Measurements from ENCODE around the gene ZNF516.

DNA sequence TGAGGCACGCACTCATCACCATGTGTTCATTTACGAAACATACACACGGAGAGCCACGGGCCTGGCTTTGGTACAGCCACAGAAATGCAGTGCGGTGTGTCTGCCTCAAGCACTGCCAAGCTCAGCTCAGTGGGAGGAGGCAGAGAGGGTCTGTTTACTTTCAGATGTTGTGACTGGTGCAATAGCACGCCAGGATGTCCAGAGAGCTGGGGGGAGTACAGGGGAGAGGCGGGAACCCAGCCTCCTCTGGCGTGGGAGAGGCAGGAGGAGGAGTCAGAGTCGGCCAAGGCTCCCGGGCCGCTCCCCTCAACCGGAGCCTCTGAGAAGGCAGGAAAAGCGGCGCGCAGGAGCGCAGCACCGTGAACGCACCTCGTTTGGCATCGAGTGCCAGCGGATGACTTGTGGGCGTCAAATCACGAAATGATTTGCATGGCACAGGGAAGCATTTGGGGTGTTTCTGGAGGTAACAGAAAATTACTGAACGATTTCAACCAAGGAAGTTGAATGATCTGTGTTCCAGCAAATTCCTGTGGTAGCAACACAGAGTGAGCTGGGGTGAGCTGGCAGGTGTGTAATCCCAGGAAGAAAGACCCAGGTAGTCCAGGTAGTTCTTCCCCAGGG lies 143.0 kb downstream of the ZNF516 start:
- TF ChIP-seq, protein P1, sequence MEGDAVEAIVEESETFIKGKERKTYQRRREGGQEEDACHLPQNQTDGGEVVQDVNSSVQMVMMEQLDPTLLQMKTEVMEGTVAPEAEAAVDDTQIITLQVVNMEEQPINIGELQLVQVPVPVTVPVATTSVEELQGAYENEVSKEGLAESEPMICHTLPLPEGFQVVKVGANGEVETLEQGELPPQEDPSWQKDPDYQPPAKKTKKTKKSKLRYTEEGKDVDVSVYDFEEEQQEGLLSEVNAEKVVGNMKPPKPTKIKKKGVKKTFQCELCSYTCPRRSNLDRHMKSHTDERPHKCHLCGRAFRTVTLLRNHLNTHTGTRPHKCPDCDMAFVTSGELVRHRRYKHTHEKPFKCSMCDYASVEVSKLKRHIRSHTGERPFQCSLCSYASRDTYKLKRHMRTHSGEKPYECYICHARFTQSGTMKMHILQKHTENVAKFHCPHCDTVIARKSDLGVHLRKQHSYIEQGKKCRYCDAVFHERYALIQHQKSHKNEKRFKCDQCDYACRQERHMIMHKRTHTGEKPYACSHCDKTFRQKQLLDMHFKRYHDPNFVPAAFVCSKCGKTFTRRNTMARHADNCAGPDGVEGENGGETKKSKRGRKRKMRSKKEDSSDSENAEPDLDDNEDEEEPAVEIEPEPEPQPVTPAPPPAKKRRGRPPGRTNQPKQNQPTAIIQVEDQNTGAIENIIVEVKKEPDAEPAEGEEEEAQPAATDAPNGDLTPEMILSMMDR (IDR thresholded peaks at IDR 0.05; ENCODE audit: poor library complexity), result no peak
- no peak for TF ChIP-seq EZH2 (IDR thresholded peaks at IDR 0.05; ENCODE audit: borderline replicate concordance)
- TF ChIP-seq EZH2phosphoT487 (IDR thresholded peaks at IDR 0.05; ENCODE audit: low read depth, severe bottlenecking, unreplicated experiment), result no peak

Measured in hepatocyte (in vitro differentiated cells).